GM18951 (cell line): ENCODE data around the gene BPIFB6.
"Not testable (repeated sequence)": the region's sequence is repeated elsewhere in the genome, so short reads cannot be mapped to it uniquely, and the experiment has no call there.

Experiments used
- POLR2A ChIP-seq: IDR thresholded peaks from 4 replicates; pipeline ENCODE4 v1.6.1; 2011; ENCODE audit warnings: mild to moderate bottlenecking; ENCODE audit not compliant: insufficient read length, insufficient read depth; ENCODE audit errors: extremely low read depth
- in situ Hi-C: fragments of 300-500 bp; cut with MboI; formaldehyde crosslinking; loops from one replicate; pipeline ENCODE4 v1.12.0; 2022; ENCODE audit warnings: low sequenced_read_pairs, mixed read lengths, inconsistent platforms; ENCODE audit not compliant: unreplicated experiment

Gene BPIFB6

GRCh38 chr20:33042430-33042829 lies 11.0 kb downstream of the BPIFB6 start:
- TF ChIP-seq POLR2A = no peak
- in situ Hi-C loops = no loop called here

GRCh38 chr20:33042983-33043730 lies 11.7 kb downstream of the BPIFB6 start:
- in situ Hi-C loops = no loop called here
- TF ChIP-seq POLR2A = no peak

DNA sequence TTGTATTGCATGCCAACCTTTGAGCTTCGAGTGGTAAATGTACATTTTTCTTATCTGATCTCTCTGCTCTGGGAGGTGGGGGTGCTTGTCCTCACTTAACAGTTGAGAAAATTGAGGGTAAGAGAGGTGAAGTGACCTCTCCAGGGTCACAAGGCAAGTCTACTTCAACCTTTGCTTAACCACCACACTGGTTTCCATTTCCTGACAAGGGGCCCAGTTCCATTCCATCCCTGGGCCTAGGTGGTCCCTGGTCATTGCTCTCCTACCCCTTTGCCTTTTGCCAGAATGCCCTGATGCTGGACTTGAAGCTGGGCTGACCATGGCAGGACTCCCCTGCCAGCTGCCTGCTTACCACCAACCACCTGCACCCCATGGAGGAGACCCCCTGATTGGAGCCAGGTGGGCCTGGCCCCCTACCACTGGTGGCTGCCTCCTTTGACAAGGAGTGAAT lies 12.3 kb downstream of the BPIFB6 start:
- in situ Hi-C loops = no loop called here
- TF ChIP-seq POLR2A = no peak

DNA sequence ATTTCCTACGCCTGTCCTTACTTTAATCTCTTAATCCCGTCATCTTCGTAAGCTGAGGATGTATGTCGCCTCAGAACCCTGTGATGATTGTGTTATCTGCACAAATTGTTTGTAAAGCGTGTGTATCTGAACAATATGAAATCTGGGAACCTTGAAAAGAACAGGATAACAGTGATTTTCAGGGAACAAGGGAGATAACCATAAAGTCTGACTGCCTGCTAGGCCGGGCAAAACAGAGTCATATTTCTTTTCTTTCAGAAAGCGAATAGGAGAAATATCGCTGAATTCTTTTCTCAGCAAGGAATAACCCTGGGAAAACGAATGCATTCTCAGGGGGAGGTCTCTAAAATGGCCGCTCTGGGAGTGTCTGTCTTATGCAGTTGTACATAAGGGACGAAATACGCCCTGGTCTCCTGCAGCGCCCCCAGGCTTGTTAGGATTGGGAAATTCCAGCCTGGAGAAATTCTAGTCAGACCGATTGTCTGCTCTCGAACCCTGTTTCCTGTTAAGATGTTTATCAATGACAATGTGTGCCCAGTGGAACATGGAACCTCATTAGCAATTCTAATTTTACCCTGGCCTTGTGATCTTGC lies 13.8 kb downstream of the BPIFB6 start:
- in situ Hi-C loops = not testable (repeated sequence)

- no peak for TF ChIP-seq POLR2A
- in situ Hi-C loops = no loop called here
Measured at GRCh38 chr20:33046412-33046811, 15.0 kb downstream of the BPIFB6 start.

DNA sequence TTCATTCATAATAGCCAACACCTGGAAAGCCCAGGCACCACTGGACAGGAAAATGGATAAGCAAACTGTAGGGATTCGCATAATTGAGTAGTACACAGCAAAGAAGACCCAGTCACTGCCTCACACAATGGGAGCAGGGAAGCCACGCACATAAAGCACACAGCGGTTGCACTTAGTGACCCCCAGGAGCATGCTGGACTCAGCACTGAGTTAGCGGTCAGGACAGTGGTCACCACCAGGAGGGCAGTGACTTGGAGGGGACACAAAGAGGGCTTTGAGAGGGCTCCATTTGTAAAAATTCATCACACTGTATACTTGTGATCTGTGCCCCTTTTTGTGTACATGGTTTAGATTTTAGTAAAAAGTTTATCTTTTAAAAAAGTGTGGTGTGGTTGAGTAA lies 19.9 kb downstream of the BPIFB6 start:
- TF ChIP-seq POLR2A = no peak
- in situ Hi-C loops = no loop called here

GRCh38 chr20:33053291-33054106 lies 22.1 kb downstream of the BPIFB6 start, which contains the start of gene BPIFB3:
Gene BPIFB3, plus strand, starts transcription at chr20:33053903. Its CDS starts 1,533 bp downstream, at chr20:33055436.
- in situ Hi-C loops = no loop called here

GRCh38 chr20:33054381-33054780 lies 22.9 kb downstream of the BPIFB6 start:
- TF ChIP-seq POLR2A = no peak
- in situ Hi-C loops = no loop called here

More at GRCh38 chr20:33053291-33054106, 22.1 kb downstream of the BPIFB6 start, which contains the start of gene BPIFB3:
- no peak for TF ChIP-seq POLR2A

GRCh38 chr20:33054791-33055190 lies 23.3 kb downstream of the BPIFB6 start:
- no peak for TF ChIP-seq POLR2A
- in situ Hi-C loops = no loop called here

- in situ Hi-C loops = no loop called here
- TF ChIP-seq POLR2A = no peak
Measured at GRCh38 chr20:33059136-33059535, 27.7 kb downstream of the BPIFB6 start.

- in situ Hi-C loops = no loop called here
- no peak for TF ChIP-seq POLR2A
Measured at GRCh38 chr20:33059741-33060390, 28.4 kb downstream of the BPIFB6 start.

DNA sequence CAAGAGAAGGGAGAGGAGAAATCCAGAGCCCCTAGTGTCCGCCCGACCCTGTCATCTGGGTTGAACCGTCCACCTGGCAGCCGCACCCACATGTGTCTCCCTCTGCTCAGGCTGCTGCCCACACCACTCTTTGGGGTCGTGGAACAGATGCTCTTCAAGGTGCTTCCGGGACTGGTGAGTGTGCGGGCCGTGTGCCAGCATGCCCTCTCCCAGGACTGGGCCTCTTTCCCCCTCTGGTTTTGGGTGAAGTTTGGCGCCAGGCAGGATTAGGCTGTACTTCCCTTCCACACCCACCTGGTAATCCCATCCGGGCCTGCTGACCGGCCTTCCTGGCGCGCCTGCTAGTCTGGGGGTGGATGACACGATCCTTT lies 30.2 kb downstream of the BPIFB6 start:
- in situ Hi-C loops = no loop called here
- no peak for TF ChIP-seq POLR2A

- no peak for TF ChIP-seq POLR2A
Measured at GRCh38 chr20:33062105-33062824, 30.8 kb downstream of the BPIFB6 start.

DNA sequence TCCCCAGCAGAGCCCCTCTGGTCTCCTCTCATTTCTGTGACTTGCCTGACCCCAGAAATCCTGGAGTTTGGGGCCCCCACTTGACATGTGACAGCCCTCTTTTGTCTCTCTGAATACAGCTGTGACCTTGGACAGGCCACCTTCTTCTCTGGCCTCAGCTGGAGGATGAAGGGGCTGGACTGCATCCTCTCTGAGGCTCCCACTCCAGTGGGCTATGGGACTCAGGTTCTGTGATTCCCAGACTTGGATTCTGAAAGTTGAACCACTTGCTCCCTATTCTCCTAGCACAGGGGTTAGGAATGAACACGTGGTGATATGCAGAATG lies 31.3 kb downstream of the BPIFB6 start:
- in situ Hi-C loops = no loop called here
- TF ChIP-seq POLR2A = no peak

More at GRCh38 chr20:33062105-33062824, 30.8 kb downstream of the BPIFB6 start:
- in situ Hi-C loops = no loop called here
